Measurements from ENCODE around the gene ZBTB11.
A peak's percentile ranks its signal among the peaks of the same experiment; 100 is the strongest.
"Not testable (repeated sequence)": the region's sequence is repeated elsewhere in the genome, so short reads cannot be mapped to it uniquely, and the experiment has no call there.

ZBTB11 gene, protein sequence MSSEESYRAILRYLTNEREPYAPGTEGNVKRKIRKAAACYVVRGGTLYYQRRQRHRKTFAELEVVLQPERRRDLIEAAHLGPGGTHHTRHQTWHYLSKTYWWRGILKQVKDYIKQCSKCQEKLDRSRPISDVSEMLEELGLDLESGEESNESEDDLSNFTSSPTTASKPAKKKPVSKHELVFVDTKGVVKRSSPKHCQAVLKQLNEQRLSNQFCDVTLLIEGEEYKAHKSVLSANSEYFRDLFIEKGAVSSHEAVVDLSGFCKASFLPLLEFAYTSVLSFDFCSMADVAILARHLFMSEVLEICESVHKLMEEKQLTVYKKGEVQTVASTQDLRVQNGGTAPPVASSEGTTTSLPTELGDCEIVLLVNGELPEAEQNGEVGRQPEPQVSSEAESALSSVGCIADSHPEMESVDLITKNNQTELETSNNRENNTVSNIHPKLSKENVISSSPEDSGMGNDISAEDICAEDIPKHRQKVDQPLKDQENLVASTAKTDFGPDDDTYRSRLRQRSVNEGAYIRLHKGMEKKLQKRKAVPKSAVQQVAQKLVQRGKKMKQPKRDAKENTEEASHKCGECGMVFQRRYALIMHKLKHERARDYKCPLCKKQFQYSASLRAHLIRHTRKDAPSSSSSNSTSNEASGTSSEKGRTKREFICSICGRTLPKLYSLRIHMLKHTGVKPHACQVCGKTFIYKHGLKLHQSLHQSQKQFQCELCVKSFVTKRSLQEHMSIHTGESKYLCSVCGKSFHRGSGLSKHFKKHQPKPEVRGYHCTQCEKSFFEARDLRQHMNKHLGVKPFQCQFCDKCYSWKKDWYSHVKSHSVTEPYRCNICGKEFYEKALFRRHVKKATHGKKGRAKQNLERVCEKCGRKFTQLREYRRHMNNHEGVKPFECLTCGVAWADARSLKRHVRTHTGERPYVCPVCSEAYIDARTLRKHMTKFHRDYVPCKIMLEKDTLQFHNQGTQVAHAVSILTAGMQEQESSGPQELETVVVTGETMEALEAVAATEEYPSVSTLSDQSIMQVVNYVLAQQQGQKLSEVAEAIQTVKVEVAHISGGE

DNA sequence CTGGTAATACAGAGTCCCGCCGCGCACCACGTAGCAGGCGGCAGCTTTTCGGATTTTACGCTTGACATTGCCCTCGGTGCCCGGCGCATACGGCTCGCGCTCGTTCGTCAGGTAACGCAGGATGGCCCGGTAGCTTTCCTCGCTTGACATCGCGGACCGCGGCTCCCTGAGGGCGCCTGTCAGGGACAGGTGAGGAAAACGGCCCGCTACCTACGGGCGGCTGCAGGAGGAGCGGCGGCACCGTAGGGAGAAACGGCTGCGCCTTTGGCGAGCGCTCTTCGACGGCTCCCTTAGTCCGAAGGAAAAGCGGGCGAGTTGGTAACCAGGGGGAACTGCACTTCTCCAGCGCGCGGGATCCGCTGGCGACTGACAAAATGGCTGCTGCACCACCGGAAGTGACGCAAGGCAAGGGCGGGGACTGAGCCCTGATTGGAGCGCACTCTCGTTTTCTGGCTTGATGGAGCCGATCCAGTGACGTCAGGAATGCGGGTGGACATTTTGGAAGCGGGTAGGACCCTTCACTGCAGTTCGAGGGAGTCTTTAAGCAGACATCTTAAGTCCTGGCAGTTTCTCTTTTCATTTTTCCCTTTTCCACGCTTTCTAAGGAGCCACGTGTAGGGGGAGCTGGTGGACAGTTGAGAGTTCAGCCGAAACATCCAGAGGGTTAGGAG is at the start of gene ZBTB11:
Gene ZBTB11, minus strand, starts transcription at position 368 of the 671 bp plus-strand sequence. Its CDS starts 218 bp downstream, at position 150.
- peak; percentile 99 for DNase-seq (ENCODE audit: low read depth)

DNA sequence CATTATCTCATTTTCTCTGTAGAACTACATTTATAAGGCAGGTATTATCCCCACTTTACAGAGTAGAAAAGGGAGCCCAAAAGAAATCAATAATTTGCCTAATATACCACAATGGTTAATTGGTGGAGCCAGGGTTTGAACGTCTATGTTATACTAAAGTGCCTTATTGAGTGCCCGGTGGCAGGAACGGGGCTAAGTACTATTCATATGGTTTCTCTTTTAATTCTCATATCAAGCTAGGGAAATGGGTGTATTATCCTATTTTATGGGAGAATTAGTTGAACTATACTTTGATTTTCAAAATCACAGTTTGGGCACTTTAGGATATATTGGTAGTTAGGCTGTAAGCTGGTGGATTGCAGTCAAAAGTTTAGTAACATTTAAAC is 49.0 kb upstream of the ZBTB11 start:
- DNase-seq (ENCODE audit: low read depth), result no peak

GRCh38 chr3:101725194-101725889 is 48.4 kb upstream of the ZBTB11 start:
- DNase-seq (ENCODE audit: low read depth), result peak; percentile 5

GRCh38 chr3:101724329-101725193 is 47.6 kb upstream of the ZBTB11 start, which contains the start of gene CEP97:
Gene CEP97 (plus strand): TSS chr3:101724614. CDS start chr3:101724677, 63 bp downstream.
- DNase-seq (ENCODE audit: low read depth), result peak; percentile 73

DNA sequence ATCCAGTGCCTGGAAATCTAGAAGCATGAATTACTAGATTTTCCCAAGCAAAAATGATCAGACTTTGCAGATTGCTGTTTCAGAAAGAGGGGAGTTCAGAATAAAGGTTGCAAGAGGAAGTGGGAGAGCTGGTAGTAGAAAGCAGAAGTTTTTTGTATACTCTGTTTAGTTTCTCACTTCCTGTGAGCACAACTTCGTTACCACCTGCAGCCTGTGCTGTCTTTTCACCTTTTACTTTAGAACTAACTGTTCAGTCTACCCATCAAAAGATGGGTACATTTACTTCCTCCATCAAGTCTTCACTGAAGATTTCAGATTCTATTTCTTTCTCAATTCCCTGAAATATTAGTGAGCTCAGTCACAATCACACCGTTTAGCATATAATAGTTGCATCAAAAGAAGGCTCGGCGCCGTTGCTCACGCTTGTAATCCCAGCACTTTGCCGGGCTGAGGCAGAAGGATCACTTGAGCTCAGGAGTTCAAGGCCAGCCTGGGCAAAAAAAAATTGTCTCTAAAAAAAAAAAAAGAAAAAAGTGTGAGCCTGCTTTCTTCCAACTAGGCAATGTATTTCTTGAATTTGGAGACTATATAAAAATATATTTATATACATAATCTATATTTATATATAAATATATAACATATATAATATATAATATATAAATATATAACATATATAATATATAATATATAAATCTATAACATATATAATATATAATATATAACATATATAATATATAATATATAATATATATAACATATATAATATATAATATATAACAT is 45.7 kb upstream of the ZBTB11 start:
- DNase-seq (ENCODE audit: low read depth), result no peak

DNA sequence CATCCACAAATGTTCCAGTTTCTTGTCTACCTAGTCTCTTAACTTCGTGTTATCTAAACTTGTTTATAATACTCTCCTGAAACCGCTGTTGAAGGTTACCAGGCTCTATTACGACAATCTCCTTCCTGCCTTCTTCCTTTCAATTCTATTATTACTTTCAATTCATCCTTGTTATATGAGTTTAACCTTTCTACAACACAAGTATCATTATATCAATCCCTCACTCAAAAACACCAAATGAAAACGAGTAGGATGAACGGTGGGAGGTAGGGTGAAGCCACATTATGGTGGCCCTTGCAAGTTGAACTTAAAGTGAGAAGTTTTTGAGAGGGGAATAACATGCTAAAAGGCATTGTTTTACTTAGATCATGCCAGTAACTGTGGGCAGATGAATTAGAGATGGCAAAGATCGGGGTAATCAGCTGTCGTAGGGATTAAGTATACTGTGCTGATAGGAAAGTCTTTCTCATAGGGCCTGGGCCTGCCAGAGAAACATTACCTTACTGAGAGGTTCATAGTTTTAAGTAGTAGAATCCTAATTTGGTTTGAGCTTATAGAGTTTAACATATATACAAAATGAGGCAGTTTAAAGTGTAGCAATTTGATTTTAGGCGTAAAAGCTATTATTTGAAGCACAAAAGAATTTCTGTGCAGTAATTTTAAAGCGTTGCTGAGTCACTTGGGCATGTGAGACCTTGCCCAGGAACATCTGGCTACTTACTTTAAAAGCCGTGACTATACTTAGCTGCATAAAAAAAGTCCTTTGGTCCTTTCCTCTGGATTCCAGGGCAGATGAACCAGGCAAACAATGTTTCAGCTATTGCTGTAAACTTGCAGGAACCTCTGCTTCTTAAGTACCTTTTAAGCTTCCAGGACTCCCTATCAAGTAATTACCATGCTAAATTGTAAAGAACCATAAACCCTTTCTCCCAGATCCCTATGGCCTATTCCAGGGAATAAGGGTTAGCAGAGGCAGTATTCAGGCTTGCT is 44.2 kb upstream of the ZBTB11 start:
- DNase-seq (ENCODE audit: low read depth), result no peak

- no peak for DNase-seq (ENCODE audit: low read depth)
Measured at GRCh38 chr3:101719604-101720185, 42.8 kb upstream of the ZBTB11 start.

- DNase-seq (ENCODE audit: low read depth), result no peak
Measured at GRCh38 chr3:101718455-101718854, 41.5 kb upstream of the ZBTB11 start.

GRCh38 chr3:101709126-101709525 is 32.2 kb upstream of the ZBTB11 start:
- DNase-seq (ENCODE audit: low read depth), result no peak

DNA sequence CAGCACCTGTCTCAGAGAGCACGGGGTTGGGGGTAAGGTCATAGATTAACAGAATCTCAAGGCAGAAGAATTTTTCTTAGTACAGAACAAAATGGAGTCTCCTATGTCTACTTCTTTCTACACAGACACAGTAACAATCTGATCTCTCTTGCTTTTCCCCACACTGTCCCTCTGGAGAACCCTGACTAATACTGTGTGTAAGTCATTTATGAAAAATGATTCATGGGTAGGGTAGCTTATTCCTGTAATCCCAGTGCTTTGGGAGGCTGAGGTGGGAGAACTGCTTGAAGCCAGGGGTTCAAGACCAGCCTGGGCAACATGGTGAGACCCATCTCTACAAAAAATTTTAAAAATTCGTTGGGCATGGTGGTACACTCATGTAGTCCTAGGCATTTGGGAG is 27.7 kb upstream of the ZBTB11 start:
- DNase-seq (ENCODE audit: low read depth), result not testable (repeated sequence)

- no peak for DNase-seq (ENCODE audit: low read depth)
Measured at GRCh38 chr3:101703169-101703568, 26.2 kb upstream of the ZBTB11 start.

- no peak for DNase-seq (ENCODE audit: low read depth)
Measured at GRCh38 chr3:101702726-101703125, 25.8 kb upstream of the ZBTB11 start.

DNA sequence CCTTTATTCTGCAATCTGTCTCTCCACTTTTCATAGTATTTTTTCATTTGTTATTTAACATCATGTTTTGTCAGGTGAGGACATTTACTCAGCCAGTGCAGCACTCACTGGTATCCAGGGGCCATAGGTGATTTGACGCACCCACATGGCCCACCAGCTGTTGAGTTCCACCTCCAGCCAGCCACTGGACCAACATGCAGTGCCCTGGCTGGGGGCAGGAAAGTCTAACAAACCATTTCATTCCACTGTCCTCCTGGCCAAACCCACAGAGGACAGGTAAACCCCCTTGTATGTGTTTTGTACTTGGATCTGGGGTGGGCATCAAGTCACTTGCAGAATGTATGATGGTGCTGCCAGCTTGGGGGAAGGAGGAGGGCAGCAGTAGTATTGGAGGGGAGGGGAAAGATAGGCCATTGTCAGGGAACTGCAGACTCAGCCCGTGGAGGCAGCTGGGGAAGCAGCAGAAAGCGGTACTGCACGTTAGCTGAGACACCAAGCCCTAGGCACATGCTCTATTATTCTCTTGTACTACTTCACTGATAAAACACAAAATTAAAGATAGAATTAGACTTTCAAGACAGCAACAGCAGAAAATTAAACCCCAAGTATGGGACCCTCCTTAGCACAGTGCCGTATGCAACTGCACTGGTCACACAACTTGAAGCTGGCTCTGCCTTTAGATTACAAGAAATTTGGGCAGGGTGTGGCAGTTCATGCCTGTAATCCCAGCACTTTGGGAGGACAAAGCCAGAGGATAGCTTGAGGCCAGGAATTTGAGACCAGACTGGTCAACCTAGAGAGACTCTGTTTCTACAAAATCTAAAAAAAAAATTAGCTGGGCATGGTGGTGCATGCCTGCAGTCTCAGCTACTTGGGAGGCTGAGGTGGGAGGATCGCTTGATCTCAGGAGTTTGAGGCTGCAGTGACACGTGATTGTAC is 25.0 kb upstream of the ZBTB11 start:
- no peak for DNase-seq (ENCODE audit: low read depth)

- DNase-seq (ENCODE audit: low read depth), result no peak
Measured at GRCh38 chr3:101695779-101696372, 18.9 kb upstream of the ZBTB11 start.

GRCh38 chr3:101694836-101695235 is 17.9 kb upstream of the ZBTB11 start:
- not testable (repeated sequence) for DNase-seq (ENCODE audit: low read depth)

- DNase-seq (ENCODE audit: low read depth), result not testable (repeated sequence)
Measured at GRCh38 chr3:101693540-101693939, 16.6 kb upstream of the ZBTB11 start.
